ENCODE measurements around the gene EIF5B.
"Not testable (repeated sequence)": the region's sequence is repeated elsewhere in the genome, so short reads cannot be mapped to it uniquely, and the experiment has no call there.

The EIF5B gene

DNA sequence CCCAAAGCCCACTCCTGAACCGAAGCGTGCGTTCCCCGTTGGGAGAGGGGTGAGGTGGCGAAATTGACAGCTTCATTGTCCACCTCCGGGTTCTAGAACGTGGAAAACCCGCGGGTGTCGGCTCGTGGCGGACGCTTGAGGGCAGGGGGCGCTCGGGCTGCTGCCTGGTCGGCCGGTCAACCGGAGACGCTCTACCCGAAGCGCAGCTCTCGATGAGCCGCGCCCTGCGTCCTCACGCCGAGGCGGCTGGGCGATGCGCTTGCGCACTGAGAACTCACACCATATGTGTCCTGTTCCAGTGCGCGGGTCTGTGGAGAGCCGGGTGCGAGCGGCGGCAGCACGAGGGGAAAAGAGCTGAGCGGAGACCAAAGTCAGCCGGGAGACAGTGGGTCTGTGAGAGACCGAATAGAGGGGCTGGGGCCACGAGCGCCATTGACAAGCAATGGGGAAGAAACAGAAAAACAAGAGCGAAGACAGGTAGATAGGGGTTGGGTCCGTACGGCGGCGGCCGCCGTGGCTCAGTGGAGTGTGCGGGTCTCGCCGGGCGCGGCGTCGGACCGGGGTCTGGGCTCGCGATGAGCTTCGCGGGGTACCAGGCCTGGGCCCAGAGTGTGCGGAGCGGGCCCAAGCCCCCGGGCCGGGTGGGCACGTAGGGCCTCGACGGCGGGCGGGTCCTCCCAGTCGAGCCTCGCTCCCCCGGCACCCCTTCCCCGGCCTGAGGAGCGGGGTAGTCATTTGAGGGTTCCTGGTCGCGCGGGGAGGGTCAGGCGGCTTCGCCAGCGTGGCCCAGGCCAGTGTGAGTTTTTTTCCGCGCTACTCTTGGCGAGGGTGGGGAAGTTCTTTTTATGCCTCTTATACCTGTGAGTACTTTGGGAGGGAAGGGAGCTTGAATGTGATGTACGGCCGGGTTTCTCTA, at the start of gene EIF5B:
Gene EIF5B, plus strand, starts transcription at position 277 of the 916 bp plus-strand sequence. Its CDS starts 166 bp downstream, at position 443.
- peak; percentile 95 for DNase-seq

- DNase-seq: no peak
These were observed 39.2 kb upstream of the EIF5B start for GRCh38 chr2:99297994-99298393.

- no peak for DNase-seq
These were observed 37.6 kb upstream of the EIF5B start for GRCh38 chr2:99299580-99299979.

GRCh38 chr2:99301097-99301496, 36.1 kb upstream of the EIF5B start, which contains the start of gene LYG1:
Gene LYG1, minus strand, starts transcription at chr2:99301197. Its CDS starts 5,527 bp downstream, at chr2:99295670.
- DNase-seq: not testable (repeated sequence)

GRCh38 chr2:99317161-99317872, 19.9 kb upstream of the EIF5B start:
- no peak for DNase-seq

GRCh38 chr2:99317873-99318200, 19.4 kb upstream of the EIF5B start:
- DNase-seq: not testable (repeated sequence)

DNA sequence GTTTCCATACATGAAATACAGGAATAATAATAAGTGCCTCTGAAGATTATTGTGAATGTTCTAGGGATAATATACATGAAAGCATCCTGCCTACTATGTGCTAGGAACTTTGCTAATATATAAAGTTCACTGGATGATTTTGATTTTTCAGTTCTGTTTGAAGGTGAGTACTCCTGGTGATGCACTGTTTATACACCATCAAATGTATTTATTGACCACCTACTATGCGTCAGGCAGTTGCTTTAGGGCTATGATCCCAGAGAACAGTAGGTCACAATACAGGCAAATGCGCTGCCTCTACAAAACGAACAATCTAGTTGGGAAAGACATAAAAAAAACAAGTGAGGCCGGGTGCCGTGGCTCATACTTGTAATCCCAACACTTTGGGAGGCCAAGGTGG, 11.8 kb upstream of the EIF5B start:
- no peak for DNase-seq

GRCh38 chr2:99335911-99336803, 1.0 kb upstream of the EIF5B start, which contains the start of gene TXNDC9:
Gene TXNDC9, minus strand, starts transcription at chr2:99336333. Its CDS starts 3,123 bp downstream, at chr2:99333210.
- DNase-seq: peak; percentile 99

GRCh38 chr2:99336804-99337112, 431 bp upstream of the EIF5B start:
- DNase-seq: no peak

DNA sequence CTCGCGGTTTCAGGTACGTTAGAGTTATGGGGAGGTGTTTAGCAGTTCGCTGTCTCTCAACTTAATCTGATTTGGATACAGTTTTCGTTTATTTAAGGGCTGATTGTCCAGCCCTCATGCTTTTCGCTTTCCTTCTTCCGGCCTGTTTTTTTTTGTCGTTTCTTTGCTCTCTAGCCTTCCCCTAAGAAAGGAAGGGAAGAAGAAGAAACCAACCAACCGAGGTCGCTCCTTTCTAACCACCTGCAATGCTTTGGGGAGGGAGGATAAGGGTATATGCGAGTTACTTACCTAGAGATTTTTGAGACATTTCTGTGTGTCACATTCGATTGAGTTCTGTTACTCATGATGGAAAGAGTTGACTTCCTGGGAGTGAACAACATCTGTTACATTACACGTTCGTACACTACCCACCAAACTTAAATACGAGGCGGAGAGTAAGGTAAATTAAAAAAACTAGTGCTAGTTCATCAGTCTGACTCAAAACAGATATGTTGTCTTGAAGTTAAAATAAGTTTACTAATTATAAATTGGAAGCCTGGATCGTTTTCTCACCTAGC, 918 bp downstream of the EIF5B start:
- peak; percentile 12 for DNase-seq

DNA sequence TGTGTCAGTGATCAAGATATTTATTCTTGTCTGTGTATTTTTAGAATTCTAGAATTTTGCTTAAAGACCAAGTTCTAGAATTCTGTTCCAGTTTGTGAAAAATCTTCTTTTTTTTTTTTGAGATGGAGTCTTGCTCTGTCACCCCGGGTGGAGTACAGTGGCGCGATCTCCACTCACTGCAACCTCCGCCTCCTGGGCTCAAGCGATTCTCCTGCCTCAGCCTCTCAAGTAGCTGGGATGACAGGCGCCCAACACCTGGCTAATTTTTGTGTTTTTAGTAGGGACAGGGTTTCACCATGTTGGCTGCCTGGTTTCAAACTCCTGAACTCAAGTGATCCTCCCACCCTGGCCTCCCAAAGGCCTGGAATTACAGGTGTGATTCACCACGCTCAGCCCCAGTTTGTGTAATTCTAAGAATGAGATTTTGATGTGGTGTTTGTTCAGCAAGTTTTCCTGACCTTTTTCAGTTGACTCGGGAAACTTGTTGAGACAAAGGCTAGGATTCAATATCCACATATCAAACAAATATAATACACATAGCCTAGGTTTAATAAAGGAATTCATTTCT, 3.6 kb downstream of the EIF5B start:
- DNase-seq: no peak

- DNase-seq: no peak
These were observed 5.3 kb downstream of the EIF5B start for GRCh38 chr2:99342536-99342935.

- DNase-seq: not testable (repeated sequence)
These were observed 8.3 kb downstream of the EIF5B start for GRCh38 chr2:99345446-99345845.

GRCh38 chr2:99346218-99346617, 9.0 kb downstream of the EIF5B start:
- DNase-seq: no peak

DNA sequence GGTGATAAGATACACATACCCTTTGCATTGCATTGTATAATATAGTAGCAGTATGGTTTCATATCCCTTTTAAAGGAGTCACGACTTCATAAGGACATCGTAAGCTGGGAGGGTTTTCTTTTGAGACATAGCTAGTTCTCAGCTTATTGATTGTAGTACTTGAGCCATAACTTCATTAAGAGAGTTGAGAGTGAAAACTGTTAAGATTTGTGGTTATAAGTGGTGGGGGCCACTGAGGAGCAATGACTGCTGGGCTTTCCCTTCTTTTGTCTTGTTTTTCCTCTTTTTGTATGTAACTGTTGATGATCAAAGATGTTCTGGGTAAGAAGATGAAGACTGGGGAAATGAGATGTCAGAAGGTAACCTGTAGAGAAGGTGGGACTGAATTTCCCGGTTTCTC, 11.0 kb downstream of the EIF5B start:
- DNase-seq: no peak

- no peak for DNase-seq
These were observed 13.0 kb downstream of the EIF5B start for GRCh38 chr2:99350194-99350593.

- no peak for DNase-seq
These were observed 16.9 kb downstream of the EIF5B start for GRCh38 chr2:99354070-99354469.

DNA sequence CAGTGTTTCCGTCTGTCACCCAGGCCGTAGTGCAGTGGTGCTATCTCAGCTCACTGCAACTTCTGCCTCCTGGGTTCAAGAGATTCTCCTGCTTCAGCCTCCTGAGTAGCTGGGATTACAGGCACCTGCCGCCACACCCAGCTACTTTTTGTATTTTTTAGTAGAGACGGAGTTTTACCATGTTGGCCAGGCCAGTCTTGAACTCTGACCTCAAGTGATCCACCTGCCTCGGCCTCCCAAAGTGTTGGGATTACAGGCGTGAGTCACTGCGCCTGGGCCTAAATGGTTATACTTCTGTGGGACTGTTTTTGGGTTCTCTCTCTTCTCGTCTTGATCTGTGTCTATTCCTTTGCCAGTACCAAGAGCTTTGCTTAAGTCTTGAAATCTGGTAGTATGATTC, 17.6 kb downstream of the EIF5B start:
- DNase-seq: not testable (repeated sequence)

DNA sequence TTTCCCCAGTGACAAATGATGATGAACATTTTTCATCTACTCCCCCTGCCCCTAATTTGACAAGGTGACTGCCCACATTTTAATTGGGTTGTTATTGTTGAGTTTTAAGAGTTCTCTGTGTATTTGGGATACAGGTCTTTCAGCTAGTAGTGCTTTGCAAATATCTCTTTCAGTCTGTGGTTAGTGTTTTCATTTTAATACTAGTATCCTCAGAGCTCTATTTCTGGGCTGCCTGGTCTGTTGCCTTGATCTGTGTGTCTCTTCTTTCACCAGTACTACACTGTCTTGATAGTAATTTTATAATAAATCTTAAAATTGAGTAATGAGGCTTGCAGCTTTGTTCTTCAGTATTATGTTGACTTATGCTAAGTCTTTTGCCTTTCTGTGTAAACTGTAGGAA, 19.7 kb downstream of the EIF5B start:
- DNase-seq: no peak

DNA sequence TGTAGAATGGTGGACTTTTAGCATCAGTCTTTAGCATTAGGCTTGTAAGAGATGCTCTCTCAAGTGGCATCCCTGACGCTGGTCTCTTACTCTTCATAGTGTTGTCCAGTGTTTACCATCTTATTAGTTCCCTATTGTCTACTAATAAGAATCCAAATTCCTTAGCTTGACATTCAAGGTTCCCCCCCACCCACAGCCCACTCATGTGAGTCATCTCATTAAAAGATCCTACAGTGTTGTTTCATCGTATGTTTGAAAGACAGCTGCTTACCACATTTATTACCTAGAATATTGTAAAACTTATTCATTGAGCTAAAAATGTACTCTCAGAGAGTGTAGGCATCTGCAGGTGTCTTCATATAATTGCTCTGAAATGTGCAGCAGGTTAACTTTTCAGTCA, 28.5 kb downstream of the EIF5B start:
- DNase-seq: no peak

GRCh38 chr2:99368854-99369253, 31.7 kb downstream of the EIF5B start:
- DNase-seq: not testable (repeated sequence)

GRCh38 chr2:99373144-99373543, 36.0 kb downstream of the EIF5B start:
- DNase-seq: no peak
